Middle frontal gyrus (tissue), 1 donor: ENCODE measurements around the gene RAB36.

Experiments used
- DNase-seq: peaks from one replicate; pipeline ENCODE4 v3.0.0-alpha.2; 2015; ENCODE audit warnings: low spot score; ENCODE audit errors: extremely low spot score

The RAB36 gene

GRCh38 chr22:23137468-23137867, 7.8 kb upstream of the RAB36 start:
- DNase-seq = no peak

GRCh38 chr22:23137905-23138561, 7.2 kb upstream of the RAB36 start:
- DNase-seq = no peak

GRCh38 chr22:23138584-23139435, 6.5 kb upstream of the RAB36 start:
- no peak for DNase-seq

- DNase-seq = no peak
Observed at GRCh38 chr22:23140385-23140784, 4.9 kb upstream of the RAB36 start.

- DNase-seq = no peak
Observed at GRCh38 chr22:23142546-23143105, 2.7 kb upstream of the RAB36 start.

GRCh38 chr22:23143119-23143518, 2.2 kb upstream of the RAB36 start:
- no peak for DNase-seq

- no peak for DNase-seq
Observed at GRCh38 chr22:23144432-23144831, 845 bp upstream of the RAB36 start.

GRCh38 chr22:23145878-23146470, 697 bp downstream of the RAB36 start:
- no peak for DNase-seq

GRCh38 chr22:23146478-23147205, 1.4 kb downstream of the RAB36 start:
- DNase-seq = no peak

GRCh38 chr22:23147617-23148387, 2.5 kb downstream of the RAB36 start:
- DNase-seq = no peak

- no peak for DNase-seq
Observed at GRCh38 chr22:23149743-23150238, 4.5 kb downstream of the RAB36 start.

- no peak for DNase-seq
Observed at GRCh38 chr22:23150762-23151161, 5.5 kb downstream of the RAB36 start.

- DNase-seq = no peak
Observed at GRCh38 chr22:23151827-23152226, 6.5 kb downstream of the RAB36 start.

GRCh38 chr22:23152238-23153114, 7.2 kb downstream of the RAB36 start:
- no peak for DNase-seq

GRCh38 chr22:23153994-23154393, 8.7 kb downstream of the RAB36 start:
- no peak for DNase-seq

GRCh38 chr22:23154461-23154860, 9.2 kb downstream of the RAB36 start:
- DNase-seq = no peak

- no peak for DNase-seq
Observed at GRCh38 chr22:23155143-23155542, 9.9 kb downstream of the RAB36 start.

GRCh38 chr22:23155831-23156230, 10.6 kb downstream of the RAB36 start:
- DNase-seq = no peak

GRCh38 chr22:23156286-23156685, 11.0 kb downstream of the RAB36 start:
- no peak for DNase-seq
